ENCODE measurements around the gene ATXN7. TPM values are rescaled to one million over a fixed set of nuclear protein-coding genes. Genes with fewer than 3 reads are reported as not detected.

ATXN7 gene
- total and polyA plus RNA-seq, 10 of the 15 experiments (the other 5 are each of a cell fraction or from before 2014, with no cell fraction given): 0.83 to 24.6 (median 8.5) TPM

DNA sequence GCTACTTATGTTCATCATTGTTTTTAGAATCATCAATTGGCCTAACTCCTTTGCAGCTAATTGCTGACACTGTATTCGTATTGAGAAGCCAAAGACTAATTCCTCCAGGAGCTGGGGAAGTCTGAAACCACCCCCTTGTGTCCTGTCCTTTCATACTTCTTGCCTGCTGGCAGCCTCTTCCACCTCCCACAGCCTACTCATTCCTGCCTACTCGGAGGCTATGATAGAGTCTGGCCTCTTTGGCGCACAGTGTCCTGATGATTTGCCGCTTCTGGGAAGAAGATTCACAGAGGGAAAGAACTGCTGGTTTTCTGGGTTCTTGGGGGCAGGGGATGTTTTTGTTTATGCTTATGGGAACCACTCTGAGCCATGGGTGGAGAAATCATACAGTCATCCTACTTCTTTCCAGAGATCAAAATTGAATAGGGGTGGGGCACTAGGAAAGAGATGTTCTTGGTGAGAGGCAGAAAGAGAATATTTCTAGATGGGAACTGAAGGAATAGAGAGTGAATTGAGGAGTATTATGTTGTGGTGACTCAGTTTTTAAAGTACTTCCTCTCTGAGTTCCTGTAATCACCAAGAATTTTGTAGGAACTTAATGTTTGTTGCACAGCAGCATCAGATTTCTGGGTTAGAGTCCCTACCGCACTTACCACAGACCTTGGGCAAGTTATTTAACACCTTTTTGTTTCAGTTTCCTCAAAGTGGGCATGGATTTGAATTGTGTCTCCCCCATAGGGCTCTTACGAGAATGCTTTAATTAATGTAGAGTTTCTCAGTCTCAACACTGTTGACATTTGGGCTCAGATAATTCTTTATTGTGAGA, 70.6 kb downstream of the ATXN7 start:
- H3K36me3 ChIP-seq (ENCODE audit: control insufficient read depth in 2 of 2, insufficient read depth in 2 of 2, low read length in 1 of 2): no peaks in the 10 kb centered on the region; a peak in 2 of 4 replicates
- FAIRE-seq (no peak), ATAC-seq (peak; percentile 39), DNase-seq (ENCODE audit: low read depth, low spot score) (no peak)
- no peak overlapping the region for H2AFZ ChIP-seq (ENCODE audit: control insufficient read depth, low read depth, low read length)
- in situ Hi-C loops (cut with MboI) (no loop called here), intact Hi-C loops (cut with micrococcal nuclease; ENCODE audit: unreplicated experiment) (no loop called here)
- TF ChIP-seq IKZF2 (IDR thresholded peaks at IDR 0.05) (peak; percentile 41 to 46; a peak in 1 of 4 replicates), NFIC (IDR thresholded peaks at IDR 0.05; ENCODE audit: low read depth, low read length) (no peak), ZNF622 (IDR thresholded peaks at IDR 0.05) (no peak), EED (IDR thresholded peaks at IDR 0.05; ENCODE audit: low read depth) (no peak), DPF2 (IDR thresholded peaks at IDR 0.05) (no peak), KDM1A (IDR thresholded peaks at IDR 0.05; ENCODE audit: borderline replicate concordance) (no peak), RUNX3 (IDR thresholded peaks at IDR 0.05; ENCODE audit: low read length) (peak; percentile 69), SPI1 (IDR thresholded peaks at IDR 0.05; ENCODE audit: borderline replicate concordance, insufficient read depth, low read depth, low read length) (0 out of 2 replicates have a peak, but pooled peaks have one; percentile 11), TAF1 (IDR thresholded peaks at IDR 0.05; ENCODE audit: borderline replicate concordance, low read depth, low read length) (no peak), MTA2 (IDR thresholded peaks at IDR 0.05; ENCODE audit: low read depth) (peak; percentile 21; the same call in 1 of the 2 replicates), GABPA (IDR thresholded peaks at IDR 0.05; ENCODE audit: low read depth) (peak; percentile 23; the same call in 1 of the 2 replicates), IKZF1 (conservative IDR thresholded peaks at IDR 0.05) (peak; percentile 57)
- TF ChIP-seq, protein P1, sequence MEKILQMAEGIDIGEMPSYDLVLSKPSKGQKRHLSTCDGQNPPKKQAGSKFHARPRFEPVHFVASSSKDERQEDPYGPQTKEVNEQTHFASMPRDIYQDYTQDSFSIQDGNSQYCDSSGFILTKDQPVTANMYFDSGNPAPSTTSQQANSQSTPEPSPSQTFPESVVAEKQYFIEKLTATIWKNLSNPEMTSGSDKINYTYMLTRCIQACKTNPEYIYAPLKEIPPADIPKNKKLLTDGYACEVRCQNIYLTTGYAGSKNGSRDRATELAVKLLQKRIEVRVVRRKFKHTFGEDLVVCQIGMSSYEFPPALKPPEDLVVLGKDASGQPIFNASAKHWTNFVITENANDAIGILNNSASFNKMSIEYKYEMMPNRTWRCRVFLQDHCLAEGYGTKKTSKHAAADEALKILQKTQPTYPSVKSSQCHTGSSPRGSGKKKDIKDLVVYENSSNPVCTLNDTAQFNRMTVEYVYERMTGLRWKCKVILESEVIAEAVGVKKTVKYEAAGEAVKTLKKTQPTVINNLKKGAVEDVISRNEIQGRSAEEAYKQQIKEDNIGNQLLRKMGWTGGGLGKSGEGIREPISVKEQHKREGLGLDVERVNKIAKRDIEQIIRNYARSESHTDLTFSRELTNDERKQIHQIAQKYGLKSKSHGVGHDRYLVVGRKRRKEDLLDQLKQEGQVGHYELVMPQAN (conservative IDR thresholded peaks at IDR 0.05): no peak
- TF ChIP-seq, protein P2, sequence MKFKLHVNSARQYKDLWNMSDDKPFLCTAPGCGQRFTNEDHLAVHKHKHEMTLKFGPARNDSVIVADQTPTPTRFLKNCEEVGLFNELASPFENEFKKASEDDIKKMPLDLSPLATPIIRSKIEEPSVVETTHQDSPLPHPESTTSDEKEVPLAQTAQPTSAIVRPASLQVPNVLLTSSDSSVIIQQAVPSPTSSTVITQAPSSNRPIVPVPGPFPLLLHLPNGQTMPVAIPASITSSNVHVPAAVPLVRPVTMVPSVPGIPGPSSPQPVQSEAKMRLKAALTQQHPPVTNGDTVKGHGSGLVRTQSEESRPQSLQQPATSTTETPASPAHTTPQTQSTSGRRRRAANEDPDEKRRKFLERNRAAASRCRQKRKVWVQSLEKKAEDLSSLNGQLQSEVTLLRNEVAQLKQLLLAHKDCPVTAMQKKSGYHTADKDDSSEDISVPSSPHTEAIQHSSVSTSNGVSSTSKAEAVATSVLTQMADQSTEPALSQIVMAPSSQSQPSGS (IDR thresholded peaks at IDR 0.05; ENCODE audit: low read length): no peak
- no peak overlapping the region for H3K4me3 ChIP-seq
- H3K4me1 ChIP-seq (ENCODE audit: control insufficient read depth, insufficient read depth, low read length): peaks cover 48% of the 10 kb centered on the region
- RAD21 ChIA-PET (ENCODE audit: unreplicated experiment): interaction anchor here (1.0 to 1.2 kb wide), 2 partner anchors 24 to 68 kb away, joined by 3 read pairs; no protein-coding TSS in a partner anchor
- POLR2A ChIA-PET: interaction anchor here (0.7 to 1.2 kb wide), 2 partner anchors 12 to 1858 kb away, joined by 3 read pairs; no protein-coding TSS in a partner anchor
- H3K27me3 ChIP-seq (replicated peaks in 1 of 2; ENCODE audit: control insufficient read depth in 2 of 2, insufficient read depth in 2 of 2, low read length in 1 of 2): no peaks in the 10 kb centered on the region
- SMC1A ChIA-PET (ENCODE audit: uncharacterized antibody, unreplicated experiment): interaction anchor here (0.6 to 1.3 kb wide), 9 partner anchors 10 to 96 kb away, joined by 3 to 6 read pairs (median 4); no protein-coding TSS in a partner anchor
- WGBS (ENCODE audit: insufficient coverage, insufficient replicate concordance, low lambda C conversion rate, missing lambda C conversion rate): 54% methylated on average over 6 of the region's 6 CpGs
- no peaks in the 10 kb centered on the region for H3K9me3 ChIP-seq (replicated peaks; ENCODE audit: control insufficient read depth, insufficient read depth, low read length)
- CTCF ChIA-PET: interaction anchor here (1.0 kb wide), 1 partner anchor 89 kb away, joined by 3 read pairs; the partner anchor contains the start of gene PSMD6
- H3K9ac ChIP-seq (ENCODE audit: control insufficient read depth, insufficient read depth, low read length): no peak overlapping the region
- H3K79me2 ChIP-seq (ENCODE audit: control insufficient read depth, insufficient read depth, low read length): peaks cover 25% of the 10 kb centered on the region
- BruUV-seq (replicated peaks): no TSS peak
- peak overlapping the region; percentile 62 for H3K4me2 ChIP-seq (ENCODE audit: control insufficient read depth, insufficient read depth)
- no peak overlapping the region for H3K27ac ChIP-seq (ENCODE audit: control insufficient read depth, insufficient read depth)
- H4K20me1 ChIP-seq (ENCODE audit: control insufficient read depth, insufficient read depth): no peaks in the 10 kb centered on the region; the same call in 1 of the 2 replicates

Data from GM12878 (cell line).